ENCODE data around the gene ARHGAP10.

Gene ARHGAP10

DNA sequence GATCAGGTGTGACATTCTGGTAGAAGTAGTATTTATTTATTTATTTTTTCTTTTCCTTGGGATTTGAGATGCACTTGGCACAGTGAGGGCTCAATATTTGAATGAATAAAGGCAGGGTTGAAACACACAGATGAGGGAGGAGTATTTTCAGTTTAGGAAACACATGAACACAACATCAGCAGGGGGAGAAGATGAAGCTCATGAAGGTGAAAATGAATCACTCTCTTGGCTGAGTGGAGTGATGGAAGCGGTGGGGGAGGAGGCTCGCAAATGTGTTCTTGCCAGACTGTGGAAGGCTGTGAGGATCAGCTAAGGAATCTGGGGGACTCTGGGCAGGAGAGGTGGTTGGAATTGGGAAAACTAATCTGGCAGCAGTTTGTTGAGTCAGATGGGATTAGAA, 55.3 kb downstream of the ARHGAP10 start:
- no peak for TF ChIP-seq GATA2 (IDR thresholded peaks at IDR 0.05; ENCODE audit: low read depth, low read length)

DNA sequence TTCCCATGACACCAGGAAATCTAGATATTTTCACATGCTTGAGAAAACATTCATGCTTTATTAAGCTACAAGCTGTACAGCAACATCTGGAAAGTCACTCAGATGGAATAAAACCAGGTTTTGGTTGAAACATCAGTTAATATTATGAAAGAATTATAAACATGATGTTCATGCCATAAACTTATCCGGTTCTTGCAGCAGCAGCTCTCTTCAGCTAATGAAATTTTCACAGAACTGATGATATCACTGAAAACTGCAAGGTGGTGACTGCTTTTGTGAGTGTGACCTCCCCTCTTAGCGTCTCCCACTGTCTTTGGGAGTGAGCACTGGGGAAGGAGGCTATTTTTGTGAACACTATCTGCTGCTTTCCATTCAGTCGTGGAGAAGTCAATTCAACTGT, 56.9 kb downstream of the ARHGAP10 start:
- TF ChIP-seq GATA3 (IDR thresholded peaks at IDR 0.05; ENCODE audit: low read depth, low read length) (no peak), GATA2 (IDR thresholded peaks at IDR 0.05; ENCODE audit: low read depth, low read length) (no peak)

DNA sequence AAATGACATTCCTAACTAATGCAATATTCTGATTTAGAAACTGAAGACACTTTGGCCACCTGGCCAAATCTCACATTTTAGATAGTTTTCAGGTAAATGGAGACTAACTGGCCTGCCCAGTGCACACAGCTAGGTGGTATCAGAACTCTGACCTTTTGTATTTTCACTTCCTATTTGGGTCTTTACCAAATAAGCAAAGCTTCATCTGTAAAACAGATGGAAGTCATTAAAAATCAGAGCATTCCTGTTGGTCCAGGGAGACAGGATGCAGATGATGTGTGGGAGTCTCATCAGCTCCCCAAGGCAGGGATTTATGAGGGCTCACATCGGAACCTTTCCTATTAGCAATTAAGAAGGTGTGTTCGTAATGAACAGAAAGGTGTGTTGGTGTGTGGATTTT, 57.7 kb downstream of the ARHGAP10 start:
- TF ChIP-seq GATA2 (IDR thresholded peaks at IDR 0.05; ENCODE audit: low read depth, low read length) = no peak
- TF ChIP-seq GATA3 (IDR thresholded peaks at IDR 0.05; ENCODE audit: low read depth, low read length) = no peak

DNA sequence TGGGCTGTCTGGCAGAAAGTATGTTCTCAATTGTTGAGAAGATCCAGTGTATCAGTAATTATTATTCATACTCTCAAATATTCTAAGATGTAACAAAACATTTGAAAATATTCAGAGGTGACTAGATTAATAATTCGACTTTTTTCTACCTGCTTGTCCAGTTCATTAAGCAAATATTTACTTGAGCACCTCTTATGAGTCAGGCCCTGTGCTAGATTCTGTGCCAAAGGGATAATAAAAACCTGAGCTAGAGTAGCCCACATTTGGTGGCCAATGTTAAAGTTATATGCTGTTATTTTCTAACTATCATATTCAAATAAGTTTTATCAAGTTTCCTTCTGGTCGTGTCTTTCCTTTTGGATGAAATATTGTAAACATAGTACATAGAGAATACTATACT, 58.5 kb downstream of the ARHGAP10 start:
- TF ChIP-seq GATA2 (IDR thresholded peaks at IDR 0.05; ENCODE audit: low read depth, low read length) (no peak), GATA3 (IDR thresholded peaks at IDR 0.05; ENCODE audit: low read depth, low read length) (no peak)

DNA sequence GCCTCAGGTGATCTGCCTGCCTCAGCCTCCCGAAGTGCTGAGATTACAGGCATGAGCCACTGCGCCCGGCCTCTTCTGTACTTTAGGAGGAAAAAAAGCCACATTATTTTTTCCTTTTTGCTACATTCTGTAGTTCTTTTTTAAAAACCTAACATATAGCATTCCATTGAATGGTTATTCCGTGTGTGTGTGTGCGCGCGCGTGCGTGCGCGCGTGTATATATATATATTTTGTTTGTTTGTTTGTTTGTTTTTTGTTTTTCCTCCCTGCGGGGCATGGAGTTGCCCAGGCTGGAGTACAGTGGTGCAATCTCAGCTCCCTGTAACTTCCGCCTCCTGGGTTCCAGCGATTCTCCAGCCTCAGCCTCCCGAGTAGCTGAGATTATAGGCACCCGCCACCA, 59.5 kb downstream of the ARHGAP10 start:
- TF ChIP-seq GATA3 (IDR thresholded peaks at IDR 0.05; ENCODE audit: low read depth, low read length) (no peak), GATA2 (IDR thresholded peaks at IDR 0.05; ENCODE audit: low read depth, low read length) (no peak)

DNA sequence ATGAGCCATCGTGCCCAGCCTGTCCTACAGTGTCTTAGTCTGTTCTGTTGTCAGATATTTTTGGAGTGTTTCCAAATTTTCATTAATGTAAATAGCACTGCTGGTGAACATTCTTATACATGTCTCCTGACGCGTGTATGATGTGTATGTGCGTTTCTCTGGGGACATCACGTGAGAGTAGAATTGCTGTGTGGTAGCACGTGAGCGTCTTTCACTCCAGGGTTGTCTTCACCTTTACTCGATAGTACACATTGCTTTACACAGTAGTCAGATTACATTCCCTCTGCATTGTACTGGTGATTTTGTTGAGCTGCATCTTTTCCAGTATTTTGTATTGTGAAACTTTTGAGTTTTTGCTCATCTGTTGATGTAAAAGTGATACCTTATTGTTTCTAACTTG, 60.0 kb downstream of the ARHGAP10 start:
- TF ChIP-seq GATA3 (IDR thresholded peaks at IDR 0.05; ENCODE audit: low read depth, low read length) = no peak
- TF ChIP-seq GATA2 (IDR thresholded peaks at IDR 0.05; ENCODE audit: low read depth, low read length) = no peak

DNA sequence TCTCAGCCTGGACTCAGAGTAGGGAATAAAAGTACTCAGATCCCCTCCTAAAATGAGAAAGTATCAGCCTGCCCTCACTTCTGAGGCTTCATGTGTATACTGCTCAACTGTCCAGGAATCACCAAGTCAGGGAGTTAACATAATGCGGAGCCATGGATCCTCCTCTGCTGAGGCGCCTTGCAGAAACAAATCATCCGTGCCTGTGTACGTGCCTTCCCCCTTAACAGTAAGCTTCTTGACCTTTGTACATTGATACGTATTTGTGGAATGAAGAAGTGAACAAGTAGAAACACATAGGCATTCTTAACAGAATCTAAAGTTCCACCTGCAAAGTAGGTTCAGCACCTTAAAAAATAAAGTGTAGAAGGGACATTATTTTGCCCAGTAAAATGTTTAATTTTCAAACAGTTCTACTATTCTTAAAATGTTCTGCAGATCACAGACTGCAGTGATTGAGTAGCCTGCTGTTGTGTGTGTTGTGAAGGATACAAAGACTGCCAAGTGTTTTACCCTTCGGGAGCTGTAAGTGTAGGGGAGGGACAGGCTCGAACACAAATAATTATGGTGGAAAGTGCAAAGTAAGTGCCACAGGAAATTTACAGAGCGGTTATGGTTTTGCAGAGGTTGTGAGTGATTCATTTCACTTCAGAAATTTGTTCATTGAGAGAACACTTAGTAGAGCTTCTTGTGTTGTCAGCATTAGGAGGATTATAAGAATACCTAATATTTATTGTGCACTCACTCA, 61.9 kb downstream of the ARHGAP10 start:
- TF ChIP-seq GATA3 (IDR thresholded peaks at IDR 0.05; ENCODE audit: low read depth, low read length) (no peak), GATA2 (IDR thresholded peaks at IDR 0.05; ENCODE audit: low read depth, low read length) (no peak)

DNA sequence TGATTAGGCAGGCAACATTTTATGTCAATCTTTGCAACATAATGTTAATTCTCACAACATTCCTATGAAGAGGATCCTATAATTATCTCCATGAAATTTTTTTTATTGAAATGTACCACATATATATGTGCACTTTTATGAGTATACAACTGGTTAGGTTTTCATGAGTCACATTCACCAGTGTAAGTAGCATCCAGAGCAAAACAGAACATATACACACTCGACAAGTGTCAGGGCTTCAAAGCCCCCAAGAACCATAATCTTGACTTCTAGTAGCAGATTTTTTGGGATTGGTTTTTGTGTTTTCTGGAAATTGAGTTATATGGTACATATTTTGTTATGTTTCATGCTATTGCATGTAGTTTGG, 62.4 kb downstream of the ARHGAP10 start:
- TF ChIP-seq GATA3 (IDR thresholded peaks at IDR 0.05; ENCODE audit: low read depth, low read length) (no peak), GATA2 (IDR thresholded peaks at IDR 0.05; ENCODE audit: low read depth, low read length) (no peak)

DNA sequence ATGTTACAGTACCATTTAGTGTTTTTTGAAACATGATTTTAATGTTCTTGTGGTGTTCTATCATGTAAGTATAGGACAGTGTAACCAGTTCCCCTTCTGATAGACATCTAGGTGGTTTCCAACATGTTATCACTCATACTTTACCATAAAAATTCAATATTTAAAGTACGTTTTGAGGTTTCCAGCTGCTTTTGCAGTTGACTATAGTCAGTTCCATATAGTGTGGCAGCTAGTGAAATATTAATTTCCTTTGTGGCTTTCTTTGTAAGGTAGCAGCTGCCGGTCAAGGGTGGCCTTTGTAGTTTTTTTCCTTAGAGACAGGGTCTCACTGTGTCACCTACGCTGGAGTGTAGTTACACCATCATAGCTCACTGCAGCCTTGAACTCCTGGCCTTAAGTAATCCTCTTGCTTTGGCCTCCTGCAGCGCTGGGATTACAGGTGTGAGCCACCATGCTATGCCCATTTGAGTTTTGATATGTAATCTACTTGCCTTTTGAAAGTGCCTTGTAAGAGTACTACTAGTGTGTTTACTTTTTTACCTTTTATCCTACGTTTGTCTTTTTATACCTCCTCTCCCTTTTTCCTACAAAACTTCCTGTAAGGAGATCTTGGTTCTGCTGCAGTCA, 63.0 kb downstream of the ARHGAP10 start:
- TF ChIP-seq GATA2 (IDR thresholded peaks at IDR 0.05; ENCODE audit: low read depth, low read length) = no peak
- TF ChIP-seq GATA3 (IDR thresholded peaks at IDR 0.05; ENCODE audit: low read depth, low read length) = no peak

DNA sequence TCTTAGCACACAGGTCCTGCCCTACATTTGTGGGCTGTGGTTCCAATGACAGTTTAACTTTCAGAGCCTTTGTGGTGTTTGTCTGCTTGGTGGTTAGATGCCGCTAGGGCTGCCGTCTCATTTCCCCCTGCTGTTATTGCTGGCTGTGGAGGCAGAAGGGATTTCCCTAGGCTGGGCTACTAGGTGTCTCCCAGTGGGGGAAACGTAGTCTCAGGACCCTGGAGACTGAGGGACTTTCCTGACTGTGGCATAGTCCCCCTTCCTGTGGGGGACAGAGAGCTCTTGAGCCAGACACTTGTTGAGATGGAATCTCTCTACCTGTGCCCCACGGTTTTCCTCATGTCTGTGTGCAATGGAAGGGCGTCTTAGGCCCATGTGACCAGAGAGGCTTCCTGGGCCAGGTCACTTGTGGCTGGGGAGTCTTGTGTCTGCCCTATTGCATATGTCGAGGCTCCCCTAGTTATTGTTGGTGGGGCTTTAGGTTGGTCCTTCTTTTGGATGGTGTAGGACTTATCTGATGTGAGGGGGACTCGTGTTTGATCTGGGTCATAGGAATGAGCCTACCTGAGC, 68.2 kb downstream of the ARHGAP10 start:
- TF ChIP-seq GATA2 (IDR thresholded peaks at IDR 0.05; ENCODE audit: low read depth, low read length) (no peak), GATA3 (IDR thresholded peaks at IDR 0.05; ENCODE audit: low read depth, low read length) (no peak)

DNA sequence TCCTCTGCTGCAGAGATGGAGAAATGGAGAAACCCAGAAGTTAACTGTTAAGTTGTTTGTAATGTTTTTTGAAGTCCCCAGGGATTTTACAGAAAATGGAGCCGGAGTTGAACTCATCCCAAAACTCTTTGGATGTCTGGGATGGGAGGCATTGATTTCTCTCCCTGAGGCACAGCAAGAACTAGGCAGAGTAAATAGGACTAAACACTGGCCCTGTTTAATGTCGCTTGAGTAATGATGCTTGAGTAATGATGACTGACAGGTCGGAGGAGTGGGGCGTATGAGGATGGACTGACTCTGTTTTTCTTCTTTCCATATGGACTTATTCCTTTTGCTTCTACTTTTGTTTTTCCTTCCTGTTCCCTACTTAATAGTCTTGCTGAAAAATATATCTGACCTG, 69.9 kb downstream of the ARHGAP10 start:
- no peak for TF ChIP-seq GATA2 (IDR thresholded peaks at IDR 0.05; ENCODE audit: low read depth, low read length)

DNA sequence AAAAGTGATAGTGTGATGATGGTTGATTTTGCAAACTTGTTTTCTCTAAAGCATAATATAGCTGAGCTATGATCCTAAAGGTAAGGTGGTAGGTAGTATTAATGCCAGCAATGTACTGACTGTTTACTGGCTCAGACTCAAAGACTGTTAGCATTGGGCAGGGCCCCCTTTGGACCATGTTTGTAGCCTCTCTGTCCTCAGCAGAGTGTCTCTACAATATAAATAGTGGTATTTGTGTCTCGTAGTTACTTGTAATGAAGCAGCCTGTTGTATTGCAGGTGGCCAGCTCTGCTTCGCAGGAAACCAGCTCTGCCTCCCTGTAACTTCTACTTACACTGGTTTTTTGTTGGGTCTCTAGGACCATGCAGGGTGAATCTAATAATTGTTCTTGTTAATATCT, 70.5 kb downstream of the ARHGAP10 start:
- TF ChIP-seq GATA3 (IDR thresholded peaks at IDR 0.05; ENCODE audit: low read depth, low read length) (no peak), GATA2 (IDR thresholded peaks at IDR 0.05; ENCODE audit: low read depth, low read length) (no peak)

DNA sequence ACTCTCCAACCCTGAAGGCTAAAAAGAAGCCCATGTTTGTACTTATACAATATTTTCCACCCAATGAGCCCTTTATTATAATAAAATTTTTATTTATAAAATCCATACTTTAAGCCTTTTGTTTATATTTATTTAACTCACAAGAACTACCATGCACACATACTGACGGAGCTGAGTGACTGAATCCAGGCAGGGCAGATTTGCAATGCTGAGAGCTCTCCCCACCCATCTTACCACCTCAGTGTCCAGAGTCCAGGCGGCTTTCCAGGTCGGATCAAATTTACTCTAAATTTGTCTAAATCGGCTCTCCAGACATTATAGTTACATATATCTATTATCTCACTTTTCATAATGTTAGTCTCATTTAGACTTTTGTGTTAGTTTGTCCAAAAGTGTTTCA, 74.1 kb downstream of the ARHGAP10 start:
- TF ChIP-seq GATA2 (IDR thresholded peaks at IDR 0.05; ENCODE audit: low read depth, low read length) (no peak), GATA3 (IDR thresholded peaks at IDR 0.05; ENCODE audit: low read depth, low read length) (no peak)

DNA sequence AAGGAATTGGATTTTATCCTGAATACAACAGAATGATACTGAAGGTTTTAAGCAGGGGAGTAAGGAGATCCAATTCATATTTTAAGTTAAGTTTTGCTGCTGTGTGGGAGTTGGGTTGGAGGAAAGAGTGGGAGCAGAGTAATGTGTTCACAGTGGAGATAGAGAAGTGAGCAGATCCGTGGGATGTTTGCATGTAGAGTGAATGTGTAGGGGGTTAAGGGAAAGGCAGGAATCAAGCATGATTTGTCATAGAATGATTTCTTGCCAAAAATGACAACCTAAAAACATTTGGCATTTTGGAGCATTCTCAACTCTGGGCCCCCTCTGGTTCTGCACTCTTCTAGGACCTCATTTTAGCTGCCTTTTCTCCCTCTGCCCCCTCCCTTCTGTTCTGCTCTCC, 76.6 kb downstream of the ARHGAP10 start:
- no peak for TF ChIP-seq GATA3 (IDR thresholded peaks at IDR 0.05; ENCODE audit: low read depth, low read length)
- no peak for TF ChIP-seq GATA2 (IDR thresholded peaks at IDR 0.05; ENCODE audit: low read depth, low read length)

DNA sequence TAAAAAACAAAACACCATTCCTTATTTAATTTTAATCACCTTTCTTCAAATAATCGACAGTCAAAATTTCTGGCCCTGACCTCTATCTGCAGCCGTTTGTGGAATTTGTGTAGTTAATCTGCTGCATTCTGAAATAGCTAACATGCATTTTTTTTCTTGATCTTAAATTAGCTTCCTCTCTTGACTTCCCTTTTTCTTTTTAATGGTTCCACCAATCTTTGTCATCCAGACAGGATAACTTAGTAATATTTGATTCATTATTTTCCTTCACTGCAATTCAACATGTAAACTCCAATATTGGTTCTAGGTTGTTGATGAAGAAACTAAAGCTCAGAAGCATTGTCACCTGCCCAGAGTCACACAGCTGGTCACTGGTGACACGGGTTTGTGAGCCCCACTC, 77.3 kb downstream of the ARHGAP10 start:
- TF ChIP-seq GATA3 (IDR thresholded peaks at IDR 0.05; ENCODE audit: low read depth, low read length) = no peak

All from SH-SY5Y (cell line).